ENCODE results near the gene KLHL6.

GRCh38 chr3:183487896-183488295, 67.6 kb downstream of the KLHL6 start:
- TF ChIP-seq REST (IDR thresholded peaks at IDR 0.05; ENCODE audit: insufficient read depth in 1 of 2, low read depth in 2 of 2, low read length in 2 of 2) (no peak), POLR2AphosphoS5 (IDR thresholded peaks at IDR 0.05; ENCODE audit: low read depth, low read length) (no peak), TAF1 (IDR thresholded peaks at IDR 0.05; ENCODE audit: borderline replicate concordance, insufficient read depth, low read length) (no peak)
